Ovary (tissue), 3 donors: ENCODE measurements around the gene DNAJC3.

ENCODE experiments used
- CTCF ChIP-seq, 3 donors: fragments of 450-650 bp in 2 of 3; fragments of 200-600 bp in 1 of 3; IDR thresholded peaks; one replicate each; pipeline versions ENCODE4 v1.5.1 to v1.8.0; 2016 to 2022; ENCODE audit warnings: antibody characterized with exemption in 3 of 3, mild to moderate bottlenecking in 1 of 3
- POLR2A ChIP-seq: fragments of 450-650 bp; IDR thresholded peaks from one replicate; pipeline ENCODE4 v1.6.1; 2017; ENCODE audit warnings: antibody characterized with exemption, mild to moderate bottlenecking, moderate library complexity
- donor health status: DM: no; HTN: no; CAD: no.

GRCh38 chr13:95708811-95709500, 32.0 kb downstream of the DNAJC3 start:
- TF ChIP-seq CTCF (IDR thresholded peaks at IDR 0.05), result no peak
- TF ChIP-seq POLR2A, result no peak
